HK-2 (cell line): Measurements from ENCODE around the gene PNO1.
"Not testable (repeated sequence)": the region's sequence is repeated elsewhere in the genome, so short reads cannot be mapped to it uniquely, and the experiment has no call there.

Experiments used
- DNase-seq: peaks from one replicate; pipeline ENCODE4 v3.0.0-alpha.2; 2018; ENCODE audit not compliant: unreplicated experiment

Gene PNO1

GRCh38 chr2:68157002-68157401 lies 686 bp upstream of the PNO1 start:
- no peak for DNase-seq

- no peak for DNase-seq
Measured at GRCh38 chr2:68158134-68158447, 403 bp downstream of the PNO1 start.

GRCh38 chr2:68163641-68164040 lies 6.0 kb downstream of the PNO1 start:
- no peak for DNase-seq

- DNase-seq: no peak
Measured at GRCh38 chr2:68167186-68167585, 9.5 kb downstream of the PNO1 start.

- DNase-seq: no peak
Measured at GRCh38 chr2:68169308-68169707, 11.6 kb downstream of the PNO1 start.

- no peak for DNase-seq
Measured at GRCh38 chr2:68171146-68171545, 13.5 kb downstream of the PNO1 start.

- no peak for DNase-seq
Measured at GRCh38 chr2:68171684-68172083, 14.0 kb downstream of the PNO1 start.

- DNase-seq: no peak
Measured at GRCh38 chr2:68172521-68172920, 14.8 kb downstream of the PNO1 start.

GRCh38 chr2:68172990-68173700 lies 15.5 kb downstream of the PNO1 start:
- no peak for DNase-seq

- not testable (repeated sequence) for DNase-seq
Measured at GRCh38 chr2:68175210-68175609, 17.5 kb downstream of the PNO1 start.

GRCh38 chr2:68176657-68177056 lies 19.0 kb downstream of the PNO1 start:
- DNase-seq: no peak

GRCh38 chr2:68177541-68177940 lies 19.9 kb downstream of the PNO1 start:
- DNase-seq: no peak

GRCh38 chr2:68178432-68178831 lies 20.7 kb downstream of the PNO1 start:
- DNase-seq: no peak

GRCh38 chr2:68178954-68179627 lies 21.4 kb downstream of the PNO1 start:
- DNase-seq: no peak

GRCh38 chr2:68182902-68183301 lies 25.2 kb downstream of the PNO1 start:
- DNase-seq: no peak

GRCh38 chr2:68185541-68186164 lies 28.0 kb downstream of the PNO1 start:
- DNase-seq: peak; percentile 11

GRCh38 chr2:68187329-68187728 lies 29.6 kb downstream of the PNO1 start:
- no peak for DNase-seq

GRCh38 chr2:68188831-68189230 lies 31.1 kb downstream of the PNO1 start:
- DNase-seq: no peak

- no peak for DNase-seq
Measured at GRCh38 chr2:68189991-68190784, 32.5 kb downstream of the PNO1 start.

- no peak for DNase-seq
Measured at GRCh38 chr2:68190991-68191731, 33.5 kb downstream of the PNO1 start.

- DNase-seq: no peak
Measured at GRCh38 chr2:68193144-68193543, 35.5 kb downstream of the PNO1 start.
